ENCODE results near the gene AARS2.

AARS2 gene

GRCh38 chr6:44284867-44285266 lies 28.3 kb downstream of the AARS2 start:
- no peak overlapping the region for H3K4me3 ChIP-seq (ENCODE audit: low read length)
- TF ChIP-seq, protein P1, sequence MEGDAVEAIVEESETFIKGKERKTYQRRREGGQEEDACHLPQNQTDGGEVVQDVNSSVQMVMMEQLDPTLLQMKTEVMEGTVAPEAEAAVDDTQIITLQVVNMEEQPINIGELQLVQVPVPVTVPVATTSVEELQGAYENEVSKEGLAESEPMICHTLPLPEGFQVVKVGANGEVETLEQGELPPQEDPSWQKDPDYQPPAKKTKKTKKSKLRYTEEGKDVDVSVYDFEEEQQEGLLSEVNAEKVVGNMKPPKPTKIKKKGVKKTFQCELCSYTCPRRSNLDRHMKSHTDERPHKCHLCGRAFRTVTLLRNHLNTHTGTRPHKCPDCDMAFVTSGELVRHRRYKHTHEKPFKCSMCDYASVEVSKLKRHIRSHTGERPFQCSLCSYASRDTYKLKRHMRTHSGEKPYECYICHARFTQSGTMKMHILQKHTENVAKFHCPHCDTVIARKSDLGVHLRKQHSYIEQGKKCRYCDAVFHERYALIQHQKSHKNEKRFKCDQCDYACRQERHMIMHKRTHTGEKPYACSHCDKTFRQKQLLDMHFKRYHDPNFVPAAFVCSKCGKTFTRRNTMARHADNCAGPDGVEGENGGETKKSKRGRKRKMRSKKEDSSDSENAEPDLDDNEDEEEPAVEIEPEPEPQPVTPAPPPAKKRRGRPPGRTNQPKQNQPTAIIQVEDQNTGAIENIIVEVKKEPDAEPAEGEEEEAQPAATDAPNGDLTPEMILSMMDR (IDR thresholded peaks at IDR 0.05; ENCODE audit: insufficient read depth, low read depth, low read length, missing control alignments) = no peak
- DNase-seq (ENCODE audit: low read depth) = no peak

- no peak overlapping the region for H3K4me3 ChIP-seq (ENCODE audit: low read length)
- TF ChIP-seq, protein P1 (IDR thresholded peaks at IDR 0.05; ENCODE audit: insufficient read depth, low read depth, low read length, missing control alignments) = no peak
- no peak for DNase-seq (ENCODE audit: low read depth)
Measured at GRCh38 chr6:44284121-44284520, 29.0 kb downstream of the AARS2 start.

DNA sequence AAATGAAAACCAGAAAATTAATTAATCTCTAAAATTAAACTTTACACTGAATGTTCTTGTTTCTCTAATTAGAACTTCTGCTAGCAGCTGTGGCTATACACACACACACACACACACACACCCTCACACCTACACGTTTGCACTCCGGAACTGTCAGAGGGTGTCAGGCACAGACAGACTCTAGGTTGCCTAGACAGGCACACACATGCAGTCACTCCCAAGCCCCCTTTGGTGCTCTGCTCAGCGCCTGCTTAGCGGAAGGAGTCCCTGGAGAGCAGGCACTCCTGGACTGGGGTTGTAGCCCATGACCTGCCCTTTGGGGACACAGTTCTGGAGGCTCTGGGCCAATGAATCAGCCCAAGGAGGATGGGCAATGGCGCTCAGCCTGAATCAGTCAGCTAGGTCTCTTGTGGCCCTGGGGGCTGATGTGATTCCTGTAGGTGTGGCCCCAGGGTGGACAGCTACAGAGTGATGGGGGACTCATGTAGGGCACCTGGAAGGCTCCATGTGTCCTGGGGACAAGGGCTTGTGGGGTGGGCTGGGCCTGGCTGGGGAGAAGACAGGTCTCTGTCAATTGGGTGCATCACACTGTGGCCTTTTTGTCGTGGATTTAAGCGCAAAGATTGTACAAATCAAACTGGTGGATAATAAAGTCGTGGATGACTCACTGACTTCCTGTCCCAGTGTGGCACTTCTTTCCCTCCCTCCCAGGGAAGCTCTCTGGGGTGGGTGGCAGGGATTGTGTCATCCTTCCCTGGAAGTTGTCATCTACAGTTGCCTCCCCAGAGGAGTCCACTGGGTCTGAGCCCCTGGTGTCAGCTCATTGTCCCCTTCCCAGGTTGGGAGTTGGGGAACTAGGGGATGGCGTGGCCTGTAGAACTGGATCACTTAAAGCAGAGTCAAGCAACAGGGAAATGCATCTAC lies 34.1 kb downstream of the AARS2 start:
- DNase-seq (ENCODE audit: low read depth) = no peak
- no peak overlapping the region for H3K4me3 ChIP-seq (ENCODE audit: low read length)
- TF ChIP-seq, protein P1 (IDR thresholded peaks at IDR 0.05; ENCODE audit: insufficient read depth, low read depth, low read length, missing control alignments) = no peak

DNA sequence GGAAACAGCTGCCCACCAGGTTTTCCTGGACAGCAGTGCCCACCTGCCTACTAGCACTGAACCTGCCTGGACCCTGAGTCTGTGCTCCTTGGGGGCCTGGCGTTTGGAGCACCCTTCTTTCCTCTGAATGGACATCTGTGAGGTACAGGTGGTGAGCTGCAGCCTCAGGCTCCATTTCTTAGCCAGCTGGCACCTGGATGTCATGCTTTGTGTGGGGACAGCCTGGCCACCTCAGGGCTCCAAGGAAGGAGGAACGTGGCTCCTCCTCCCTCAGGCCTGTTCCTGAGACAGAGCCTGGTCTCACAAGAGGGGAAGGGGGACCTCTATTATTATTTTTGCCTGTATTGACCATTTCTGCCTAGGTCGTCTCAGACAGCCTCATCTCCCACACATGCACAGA lies 34.8 kb downstream of the AARS2 start:
- TF ChIP-seq, protein P1 (IDR thresholded peaks at IDR 0.05; ENCODE audit: insufficient read depth, low read depth, low read length, missing control alignments) = no peak

GRCh38 chr6:44277763-44278162 lies 35.4 kb downstream of the AARS2 start:
- TF ChIP-seq, protein P1 (IDR thresholded peaks at IDR 0.05; ENCODE audit: insufficient read depth, low read depth, low read length, missing control alignments) = no peak
- no peak overlapping the region for H3K4me3 ChIP-seq (ENCODE audit: low read length)
- DNase-seq (ENCODE audit: low read depth) = no peak

More for the DNA sequence above, 34.8 kb downstream of the AARS2 start:
- H3K4me3 ChIP-seq (ENCODE audit: low read length) = no peak overlapping the region
- no peak for DNase-seq (ENCODE audit: low read depth)

DNA sequence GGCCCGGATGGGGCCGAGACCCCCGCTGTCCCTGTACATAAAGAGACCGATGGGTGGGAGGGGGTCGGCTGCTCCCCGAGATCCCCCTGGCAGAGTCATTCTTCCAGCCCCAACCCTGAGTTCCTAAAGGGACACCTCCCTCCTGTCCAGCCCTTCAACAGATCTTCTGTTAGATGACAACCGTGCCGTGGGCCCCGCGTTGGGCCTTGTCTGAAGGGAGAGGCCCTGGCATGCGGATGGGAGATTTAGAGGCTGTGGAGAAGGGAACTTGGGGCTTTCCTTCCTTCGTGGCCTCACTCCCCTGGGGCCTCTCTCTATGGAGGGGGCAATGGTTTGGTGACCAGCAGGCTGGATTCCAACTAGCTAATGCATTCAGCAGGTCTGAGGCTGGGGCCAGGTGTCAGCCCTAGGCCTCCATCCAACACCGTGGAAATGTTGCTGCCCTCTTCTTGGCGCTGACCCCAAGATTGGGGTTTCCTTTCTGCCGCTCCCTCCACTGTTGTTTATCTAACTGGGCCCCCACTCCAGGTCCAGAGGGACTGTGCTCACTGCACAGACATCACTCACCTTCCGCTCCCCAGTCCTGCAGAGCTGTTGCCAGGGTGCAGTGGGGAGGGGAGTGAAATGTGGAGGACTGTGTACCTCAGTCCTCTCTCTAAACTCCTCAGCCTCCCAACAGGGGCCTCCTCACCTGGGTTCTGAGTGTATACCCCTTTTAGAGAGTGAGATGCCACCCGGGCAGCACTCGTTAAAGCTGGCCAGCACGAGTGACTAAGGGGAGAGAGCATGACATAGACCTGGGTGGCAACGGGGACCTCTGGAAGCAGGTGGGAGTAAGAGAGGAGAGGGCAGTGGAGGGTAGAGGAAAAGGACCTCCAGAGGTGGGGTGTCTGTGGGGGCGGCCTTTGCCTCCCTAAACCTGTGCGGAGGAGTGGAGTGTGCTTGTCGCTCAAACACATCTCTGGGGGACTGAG lies 36.2 kb downstream of the AARS2 start:
- TF ChIP-seq, protein P1 (IDR thresholded peaks at IDR 0.05; ENCODE audit: insufficient read depth, low read depth, low read length, missing control alignments) = no peak
- H3K4me3 ChIP-seq (ENCODE audit: low read length) = no peak overlapping the region
- no peak for DNase-seq (ENCODE audit: low read depth)

Data from epithelial cell of esophagus (primary cell).